Heart left ventricle (tissue), 13 donors: ENCODE data around the gene B4GALT7.

ENCODE experiments used
- CTCF ChIP-seq, 12 donors: fragments of 200-600 bp; sonication (generic) in 4 of 12; IDR thresholded peaks; one replicate each; pipeline versions ENCODE4 v1.5.0 to v1.8.0; 2018 to 2022; ENCODE audit warnings: antibody characterized with exemption in 12 of 12, mild to moderate bottlenecking in 5 of 12
- POLR2A ChIP-seq, 2 donors: fragments of 450-650 bp; IDR thresholded peaks; one replicate each; pipeline ENCODE4 v1.6.1; 2017; ENCODE audit warnings: antibody characterized with exemption in 2 of 2, mild to moderate bottlenecking in 2 of 2, moderate library complexity in 2 of 2
- donor health status: ischemic (EF 13 %, LVEDD 7.1; RV severe dilation, severe dysfunction).
- donor health status: DM: no; HTN: yes; CAD: no.
- donor health status: DM: no; HTN: no; CAD: no.
- donor health status: ischemic (EF 25% LVEDD 6.9; RV normal size, moderate dysfunction).
- donor health status: ischemic (EF 25% LVEDD 5.7; RV mildly dilated, moderate dysfunction).
- donor health status: ischemic (EF 35%, LVEDD 5.7; RV mildly dilated, moderate dysfunction).
- donor health status: nonischemic (EF 11% LVEDD 7.7; RV severe dilation, severe dysfunction).
- donor health status: DM: yes; HTN: yes; CAD: no.
- donor health status: PGD.
- donor health status: ischemic (EF 29% LVEDD 5.4; RV normal size, mild dysfunction).
- donor health status: nonischemic (EF 23%, LVEDD 6.1; RV moderate dilation, normal function).

GRCh38 chr5:177590406-177590805 is 9.5 kb upstream of the B4GALT7 start:
- TF ChIP-seq CTCF (IDR thresholded peaks at IDR 0.05) (no peak), POLR2A (IDR thresholded peaks at IDR 0.05) (no peak)
